ENCODE data around the gene CACHD1.

The CACHD1 gene

GRCh38 chr1:64572222-64572900 lies 102.4 kb downstream of the CACHD1 start:
- Histone ChIP-seq H3K4me3 (ENCODE audit: low read depth in 1 of 5, low read length in 5 of 5) (no peak overlapping the region), H3K4me1 (ENCODE audit: control insufficient read depth in 5 of 5, insufficient read depth in 5 of 5, low read length in 5 of 5) (peaks cover 0 to 2% (median under 1%) of the 10 kb centered on the region in 5 donors), H3K9ac (ENCODE audit: low read length in 5 of 5) (no peak overlapping the region), H3K27me3 (ENCODE audit: control insufficient read depth in 5 of 5, insufficient read depth in 4 of 5, low read length in 5 of 5) (no peaks in the 10 kb centered on the region), H3K36me3 (ENCODE audit: control insufficient read depth in 5 of 5, insufficient read depth in 5 of 5, low read length in 5 of 5) (peaks cover 0 to 3% (median 0%) of the 10 kb centered on the region in 5 donors), H3K9me3 (ENCODE audit: control insufficient read depth in 5 of 5, low read length in 5 of 5) (no peaks in the 10 kb centered on the region), H3K27ac (ENCODE audit: low read depth, low read length) (no peak overlapping the region)

- peaks cover 0 to 3% (median 0%) of the 10 kb centered on the region in 5 donors for H3K36me3 ChIP-seq (ENCODE audit: control insufficient read depth in 5 of 5, insufficient read depth in 5 of 5, low read length in 5 of 5)
- no peaks in the 10 kb centered on the region for H3K27me3 ChIP-seq (ENCODE audit: control insufficient read depth in 5 of 5, insufficient read depth in 4 of 5, low read length in 5 of 5)
- H3K4me3 ChIP-seq (ENCODE audit: low read depth in 1 of 5, low read length in 5 of 5) = no peak overlapping the region
- peak overlapping the region; percentile 6 for H3K27ac ChIP-seq (ENCODE audit: low read depth, low read length)
- peaks cover 0 to 20% (median 11%) of the 10 kb centered on the region in 5 donors for H3K4me1 ChIP-seq (ENCODE audit: control insufficient read depth in 5 of 5, insufficient read depth in 5 of 5, low read length in 5 of 5)
- H3K9ac ChIP-seq (ENCODE audit: low read length in 5 of 5) = no peak overlapping the region
- no peaks in the 10 kb centered on the region for H3K9me3 ChIP-seq (ENCODE audit: control insufficient read depth in 5 of 5, low read length in 5 of 5)
These were observed 104.4 kb downstream of the CACHD1 start for GRCh38 chr1:64574301-64574700.

DNA sequence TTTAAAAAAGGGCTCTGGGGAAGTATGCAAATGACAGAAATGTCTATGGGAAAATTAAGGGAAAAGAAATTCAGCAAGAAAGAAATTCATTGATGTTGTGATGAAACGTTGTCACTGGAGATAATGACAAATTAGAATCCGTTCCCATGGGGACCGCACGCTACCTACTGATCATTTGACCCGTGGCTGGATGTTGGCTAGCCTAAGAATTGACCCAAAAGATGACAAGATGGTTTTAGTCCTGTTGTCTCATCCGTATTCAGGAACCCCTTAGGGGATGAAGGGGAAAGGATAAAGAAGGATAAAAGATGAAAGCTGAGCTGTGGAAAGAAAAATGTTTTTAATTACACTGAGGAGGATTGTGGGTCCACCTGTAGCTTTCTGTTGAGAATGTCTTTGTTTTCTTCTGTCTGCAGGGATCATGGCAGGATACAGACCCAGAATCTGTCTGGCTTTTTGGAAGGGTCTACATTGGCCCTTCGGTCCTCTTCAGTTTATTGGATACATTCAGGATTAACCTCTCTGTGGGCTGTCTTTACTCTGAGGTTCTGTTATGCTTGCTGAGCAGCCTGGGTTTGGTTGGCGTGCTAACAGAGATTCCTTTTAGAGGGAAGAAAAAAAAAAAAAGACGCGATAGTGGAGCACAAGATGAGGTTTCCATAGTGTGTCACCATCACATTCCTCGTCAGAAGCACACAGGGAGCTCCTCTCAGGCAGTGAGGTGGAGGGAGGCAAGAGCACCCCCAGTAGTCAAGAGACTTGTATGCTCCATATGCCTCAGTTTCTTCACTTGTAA lies 106.2 kb downstream of the CACHD1 start:
- no peak overlapping the region for H3K9ac ChIP-seq (ENCODE audit: low read length in 5 of 5)
- H3K27me3 ChIP-seq (ENCODE audit: control insufficient read depth in 5 of 5, insufficient read depth in 4 of 5, low read length in 5 of 5) = no peaks in the 10 kb centered on the region
- no peak overlapping the region for H3K27ac ChIP-seq (ENCODE audit: low read depth, low read length)
- peaks cover 0 to 21% (median 11%) of the 10 kb centered on the region in 5 donors for H3K4me1 ChIP-seq (ENCODE audit: control insufficient read depth in 5 of 5, insufficient read depth in 5 of 5, low read length in 5 of 5)
- no peak overlapping the region for H3K4me3 ChIP-seq (ENCODE audit: low read depth in 1 of 5, low read length in 5 of 5)
- peaks cover 0 to 3% (median 0%) of the 10 kb centered on the region in 5 donors for H3K36me3 ChIP-seq (ENCODE audit: control insufficient read depth in 5 of 5, insufficient read depth in 5 of 5, low read length in 5 of 5)
- H3K9me3 ChIP-seq (ENCODE audit: control insufficient read depth in 5 of 5, low read length in 5 of 5) = no peaks in the 10 kb centered on the region

GRCh38 chr1:64578270-64578973 lies 108.5 kb downstream of the CACHD1 start:
- Histone ChIP-seq H3K4me3 (ENCODE audit: low read depth in 1 of 5, low read length in 5 of 5) (no peak overlapping the region), H3K9ac (ENCODE audit: low read length in 5 of 5) (no peak overlapping the region), H3K36me3 (ENCODE audit: control insufficient read depth in 5 of 5, insufficient read depth in 5 of 5, low read length in 5 of 5) (no peaks in the 10 kb centered on the region)

GRCh38 chr1:64579767-64580166 lies 109.8 kb downstream of the CACHD1 start:
- no peak overlapping the region for H3K9ac ChIP-seq (ENCODE audit: low read length in 5 of 5)
- H3K9me3 ChIP-seq (ENCODE audit: control insufficient read depth in 5 of 5, low read length in 5 of 5) = no peaks in the 10 kb centered on the region
- peaks cover 0 to 32% (median 17%) of the 10 kb centered on the region in 5 donors for H3K4me1 ChIP-seq (ENCODE audit: control insufficient read depth in 5 of 5, insufficient read depth in 5 of 5, low read length in 5 of 5)
- H3K4me3 ChIP-seq (ENCODE audit: low read depth in 1 of 5, low read length in 5 of 5) = no peak overlapping the region
- H3K27ac ChIP-seq (ENCODE audit: low read depth, low read length) = no peak overlapping the region
- peaks cover 0 to 4% (median 0%) of the 10 kb centered on the region in 5 donors for H3K36me3 ChIP-seq (ENCODE audit: control insufficient read depth in 5 of 5, insufficient read depth in 5 of 5, low read length in 5 of 5)
- H3K27me3 ChIP-seq (ENCODE audit: control insufficient read depth in 5 of 5, insufficient read depth in 4 of 5, low read length in 5 of 5) = no peaks in the 10 kb centered on the region

More at GRCh38 chr1:64578270-64578973, 108.5 kb downstream of the CACHD1 start:
- Histone ChIP-seq H3K27ac (ENCODE audit: low read depth, low read length) (no peak overlapping the region), H3K4me1 (ENCODE audit: control insufficient read depth in 5 of 5, insufficient read depth in 5 of 5, low read length in 5 of 5) (peaks cover 0 to 32% (median 17%) of the 10 kb centered on the region in 5 donors), H3K9me3 (ENCODE audit: control insufficient read depth in 5 of 5, low read length in 5 of 5) (no peaks in the 10 kb centered on the region), H3K27me3 (ENCODE audit: control insufficient read depth in 5 of 5, insufficient read depth in 4 of 5, low read length in 5 of 5) (no peaks in the 10 kb centered on the region)

DNA sequence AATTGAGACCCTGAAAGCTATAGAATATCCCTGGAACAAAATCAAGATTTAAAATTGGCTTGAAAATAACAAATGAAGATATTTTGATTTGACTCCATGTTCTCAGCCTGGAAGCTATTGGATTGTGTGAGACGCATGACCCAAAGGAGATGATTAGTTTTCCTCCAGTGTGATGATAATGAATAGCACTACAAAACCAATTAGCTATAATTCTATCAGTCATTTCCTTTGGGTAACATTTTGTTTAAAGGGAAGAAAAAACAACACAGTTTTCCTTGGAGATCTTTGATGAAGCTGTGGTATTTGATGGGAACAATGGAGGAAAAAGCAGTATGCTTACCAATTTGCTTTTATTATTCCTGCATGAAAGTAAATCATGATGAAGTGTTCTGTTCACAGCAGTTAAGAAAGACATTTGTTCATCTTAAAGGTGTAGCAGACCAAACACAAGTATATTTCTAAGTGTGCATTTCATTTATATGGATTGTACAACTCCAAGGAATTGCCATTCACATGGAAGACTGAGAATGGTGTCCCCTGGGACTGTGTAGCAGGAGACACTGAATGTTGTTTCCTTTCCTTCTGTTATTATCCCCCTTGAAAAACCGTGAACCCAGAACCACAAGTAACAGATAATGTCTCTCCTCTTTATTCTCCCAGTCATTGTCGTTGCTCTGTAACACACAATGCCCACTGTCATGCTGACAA lies 111.4 kb downstream of the CACHD1 start:
- no peak overlapping the region for H3K4me3 ChIP-seq (ENCODE audit: low read depth in 1 of 5, low read length in 5 of 5)
- H3K27me3 ChIP-seq (ENCODE audit: control insufficient read depth in 5 of 5, insufficient read depth in 4 of 5, low read length in 5 of 5) = no peaks in the 10 kb centered on the region
- H3K9me3 ChIP-seq (ENCODE audit: control insufficient read depth in 5 of 5, low read length in 5 of 5) = no peaks in the 10 kb centered on the region
- peaks cover 0 to 32% (median 17%) of the 10 kb centered on the region in 5 donors for H3K4me1 ChIP-seq (ENCODE audit: control insufficient read depth in 5 of 5, insufficient read depth in 5 of 5, low read length in 5 of 5)
- no peak overlapping the region for H3K9ac ChIP-seq (ENCODE audit: low read length in 5 of 5)
- H3K27ac ChIP-seq (ENCODE audit: low read depth, low read length) = peak overlapping the region; percentile 18
- peaks cover 0 to 4% (median 0%) of the 10 kb centered on the region in 5 donors for H3K36me3 ChIP-seq (ENCODE audit: control insufficient read depth in 5 of 5, insufficient read depth in 5 of 5, low read length in 5 of 5)

GRCh38 chr1:64581843-64582185 lies 111.9 kb downstream of the CACHD1 start:
- H3K9me3 ChIP-seq (ENCODE audit: control insufficient read depth in 5 of 5, low read length in 5 of 5) = no peaks in the 10 kb centered on the region
- H3K9ac ChIP-seq (ENCODE audit: low read length in 5 of 5) = no peak overlapping the region
- H3K4me1 ChIP-seq (ENCODE audit: control insufficient read depth in 5 of 5, insufficient read depth in 5 of 5, low read length in 5 of 5) = peaks cover 0 to 32% (median 17%) of the 10 kb centered on the region in 5 donors
- peaks cover 0 to 4% (median 0%) of the 10 kb centered on the region in 5 donors for H3K36me3 ChIP-seq (ENCODE audit: control insufficient read depth in 5 of 5, insufficient read depth in 5 of 5, low read length in 5 of 5)
- no peaks in the 10 kb centered on the region for H3K27me3 ChIP-seq (ENCODE audit: control insufficient read depth in 5 of 5, insufficient read depth in 4 of 5, low read length in 5 of 5)
- H3K27ac ChIP-seq (ENCODE audit: low read depth, low read length) = peak overlapping the region; percentile 18
- no peak overlapping the region for H3K4me3 ChIP-seq (ENCODE audit: low read depth in 1 of 5, low read length in 5 of 5)

GRCh38 chr1:64584479-64584878 lies 114.5 kb downstream of the CACHD1 start:
- H3K27ac ChIP-seq (ENCODE audit: low read depth, low read length) = no peak overlapping the region
- H3K9ac ChIP-seq (ENCODE audit: low read length in 5 of 5) = no peak overlapping the region

DNA sequence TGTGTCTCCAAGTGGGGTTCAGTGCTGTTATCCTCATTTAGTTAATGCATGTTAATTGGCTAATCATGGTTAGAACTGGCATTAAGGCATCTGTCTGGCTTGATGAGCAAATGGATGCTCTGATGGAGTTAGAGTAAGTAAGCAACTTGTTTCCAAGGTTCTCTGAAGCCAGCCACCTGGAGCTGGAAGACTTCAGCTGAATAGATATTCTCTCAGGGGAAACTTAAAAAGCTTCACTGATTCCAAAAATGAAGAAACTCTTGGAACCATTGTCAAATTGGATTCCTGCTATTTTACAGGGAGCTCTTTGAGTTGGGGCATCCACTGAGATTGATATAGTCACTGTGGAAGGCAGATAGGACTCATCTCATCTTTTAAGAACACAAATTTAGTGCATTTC lies 118.9 kb downstream of the CACHD1 start:
- Histone ChIP-seq H3K9me3 (ENCODE audit: control insufficient read depth in 5 of 5, low read length in 5 of 5) (no peaks in the 10 kb centered on the region), H3K27ac (ENCODE audit: low read depth, low read length) (no peak overlapping the region), H3K4me1 (ENCODE audit: control insufficient read depth in 5 of 5, insufficient read depth in 5 of 5, low read length in 5 of 5) (no peaks in the 10 kb centered on the region), H3K9ac (ENCODE audit: low read length in 5 of 5) (no peak overlapping the region), H3K4me3 (ENCODE audit: low read depth in 1 of 5, low read length in 5 of 5) (no peak overlapping the region), H3K36me3 (ENCODE audit: control insufficient read depth in 5 of 5, insufficient read depth in 5 of 5, low read length in 5 of 5) (peaks cover 0 to 5% (median 0%) of the 10 kb centered on the region in 5 donors), H3K27me3 (ENCODE audit: control insufficient read depth in 5 of 5, insufficient read depth in 4 of 5, low read length in 5 of 5) (no peaks in the 10 kb centered on the region)

More at GRCh38 chr1:64584479-64584878, 114.5 kb downstream of the CACHD1 start:
- H3K4me3 ChIP-seq (ENCODE audit: low read depth in 1 of 5, low read length in 5 of 5) = no peak overlapping the region
- peaks cover 0 to 11% (median 9%) of the 10 kb centered on the region in 5 donors for H3K4me1 ChIP-seq (ENCODE audit: control insufficient read depth in 5 of 5, insufficient read depth in 5 of 5, low read length in 5 of 5)
- H3K27me3 ChIP-seq (ENCODE audit: control insufficient read depth in 5 of 5, insufficient read depth in 4 of 5, low read length in 5 of 5) = no peaks in the 10 kb centered on the region
- H3K36me3 ChIP-seq (ENCODE audit: control insufficient read depth in 5 of 5, insufficient read depth in 5 of 5, low read length in 5 of 5) = peaks cover 0 to 4% (median 0%) of the 10 kb centered on the region in 5 donors
- no peaks in the 10 kb centered on the region for H3K9me3 ChIP-seq (ENCODE audit: control insufficient read depth in 5 of 5, low read length in 5 of 5)

Measured in subcutaneous abdominal adipose tissue (tissue), 5 donors.